ENCODE results near the gene EDA. TPM values are rescaled to one million over a fixed set of nuclear protein-coding genes. Genes with fewer than 3 reads are reported as not detected.

The EDA gene
- total and polyA plus RNA-seq, 8 donors = 2.2 to 4.6 (median 4.1) TPM

DNA sequence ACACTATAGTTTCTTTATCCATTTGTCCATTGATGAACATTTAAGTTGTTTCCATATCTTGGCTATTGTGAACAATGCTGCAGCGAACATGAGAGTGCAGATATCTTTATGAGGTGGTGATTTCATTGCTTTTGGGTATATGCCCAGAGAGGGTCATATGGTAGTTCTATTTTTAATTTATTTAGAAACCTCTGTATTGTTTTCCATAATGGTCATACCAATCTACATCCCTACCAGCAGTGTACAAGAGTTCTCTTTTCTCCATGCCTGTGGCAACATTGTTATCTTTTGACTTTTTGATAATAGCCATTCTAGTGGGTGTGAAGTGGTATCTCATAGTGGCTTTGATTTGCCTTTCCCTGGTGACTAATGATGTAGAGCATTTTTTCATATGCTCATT, 48.8 kb downstream of the EDA start:
- intact Hi-C loops (cut with DNase I) = no loop called here
- ATAC-seq (no peak), DNase-seq (no peak)
- H3K36me3 ChIP-seq = no peaks in the 10 kb centered on the region
- H3K27ac ChIP-seq = no peak overlapping the region
- TF ChIP-seq, protein P1, sequence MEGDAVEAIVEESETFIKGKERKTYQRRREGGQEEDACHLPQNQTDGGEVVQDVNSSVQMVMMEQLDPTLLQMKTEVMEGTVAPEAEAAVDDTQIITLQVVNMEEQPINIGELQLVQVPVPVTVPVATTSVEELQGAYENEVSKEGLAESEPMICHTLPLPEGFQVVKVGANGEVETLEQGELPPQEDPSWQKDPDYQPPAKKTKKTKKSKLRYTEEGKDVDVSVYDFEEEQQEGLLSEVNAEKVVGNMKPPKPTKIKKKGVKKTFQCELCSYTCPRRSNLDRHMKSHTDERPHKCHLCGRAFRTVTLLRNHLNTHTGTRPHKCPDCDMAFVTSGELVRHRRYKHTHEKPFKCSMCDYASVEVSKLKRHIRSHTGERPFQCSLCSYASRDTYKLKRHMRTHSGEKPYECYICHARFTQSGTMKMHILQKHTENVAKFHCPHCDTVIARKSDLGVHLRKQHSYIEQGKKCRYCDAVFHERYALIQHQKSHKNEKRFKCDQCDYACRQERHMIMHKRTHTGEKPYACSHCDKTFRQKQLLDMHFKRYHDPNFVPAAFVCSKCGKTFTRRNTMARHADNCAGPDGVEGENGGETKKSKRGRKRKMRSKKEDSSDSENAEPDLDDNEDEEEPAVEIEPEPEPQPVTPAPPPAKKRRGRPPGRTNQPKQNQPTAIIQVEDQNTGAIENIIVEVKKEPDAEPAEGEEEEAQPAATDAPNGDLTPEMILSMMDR (IDR thresholded peaks at IDR 0.05) = no peak
- no peaks in the 10 kb centered on the region for H3K4me1 ChIP-seq
- no peak overlapping the region for H3K4me3 ChIP-seq
- H3K9me3 ChIP-seq = peaks cover 0 to 3% of the 10 kb centered on the region in 2 donors
- no peaks in the 10 kb centered on the region for H3K27me3 ChIP-seq

GRCh38 chrX:69670001-69670555, 54.2 kb downstream of the EDA start:
- intact Hi-C loops (cut with DNase I) = no loop called here
- Histone ChIP-seq H3K9me3 (peaks cover 0 to 18% of the 10 kb centered on the region in 2 donors), H3K4me1 (no peaks in the 10 kb centered on the region), H3K27me3 (no peaks in the 10 kb centered on the region), H3K4me3 (no peak overlapping the region), H3K36me3 (no peaks in the 10 kb centered on the region), H3K27ac (no peak overlapping the region)
- TF ChIP-seq, protein P1 (IDR thresholded peaks at IDR 0.05) = no peak
- DNase-seq (no peak), ATAC-seq (no peak)

DNA sequence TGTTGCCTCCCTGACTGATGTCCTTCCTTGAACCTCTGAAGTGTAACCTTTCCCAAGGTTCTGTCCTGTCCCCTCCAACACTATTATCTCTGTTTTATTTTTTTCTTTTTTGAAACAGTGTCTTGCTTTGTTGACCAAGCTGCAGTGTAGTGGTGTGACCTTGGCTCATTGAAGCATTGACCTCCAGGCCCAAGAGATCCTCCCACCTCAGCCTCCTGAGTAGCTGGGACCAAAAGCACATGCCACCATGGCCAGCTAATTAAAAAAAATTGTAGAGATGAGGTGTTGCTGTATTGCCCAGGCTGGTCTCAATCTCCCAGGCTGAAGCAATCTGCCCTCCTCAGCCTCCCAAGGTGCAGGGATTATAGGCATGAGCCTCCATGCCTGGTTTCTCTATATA, 59.0 kb downstream of the EDA start:
- TF ChIP-seq, protein P1 (IDR thresholded peaks at IDR 0.05) = no peak
- H3K27me3 ChIP-seq = no peaks in the 10 kb centered on the region
- H3K4me3 ChIP-seq = no peak overlapping the region
- intact Hi-C loops (cut with DNase I) = no loop called here
- no peaks in the 10 kb centered on the region for H3K4me1 ChIP-seq
- no peak overlapping the region for H3K27ac ChIP-seq
- no peaks in the 10 kb centered on the region for H3K36me3 ChIP-seq
- DNase-seq = no peak
- H3K9me3 ChIP-seq = peaks cover 0 to 13% of the 10 kb centered on the region in 2 donors
- no peak for ATAC-seq

DNA sequence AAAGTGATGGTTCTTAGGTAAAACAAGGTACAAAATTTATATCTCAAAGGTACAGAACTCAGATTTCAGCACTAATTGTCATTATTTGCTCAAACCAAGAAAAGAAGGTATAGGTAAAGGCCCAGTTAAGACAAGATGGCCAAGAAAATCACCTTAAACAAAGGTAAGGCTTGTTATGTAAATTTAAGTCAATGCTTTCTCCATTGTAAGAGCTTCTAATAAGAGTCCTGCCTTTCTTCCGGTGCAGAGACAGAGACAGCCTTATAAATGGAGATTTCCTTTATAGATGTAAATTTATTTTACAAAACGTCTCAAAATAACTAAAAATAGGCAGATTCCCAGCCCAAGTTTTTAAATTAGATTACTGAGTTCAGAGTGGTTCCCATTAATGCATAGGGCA, 89.9 kb downstream of the EDA start:
- H3K27me3 ChIP-seq = no peaks in the 10 kb centered on the region
- TF ChIP-seq, protein P1 (IDR thresholded peaks at IDR 0.05) = no peak
- H3K9me3 ChIP-seq = no peaks in the 10 kb centered on the region
- no peaks in the 10 kb centered on the region for H3K36me3 ChIP-seq
- ATAC-seq = no peak
- no peaks in the 10 kb centered on the region for H3K4me1 ChIP-seq
- H3K4me3 ChIP-seq = no peak overlapping the region
- intact Hi-C loops (cut with DNase I) = no loop called here
- H3K27ac ChIP-seq = no peak overlapping the region
- no peak for DNase-seq

DNA sequence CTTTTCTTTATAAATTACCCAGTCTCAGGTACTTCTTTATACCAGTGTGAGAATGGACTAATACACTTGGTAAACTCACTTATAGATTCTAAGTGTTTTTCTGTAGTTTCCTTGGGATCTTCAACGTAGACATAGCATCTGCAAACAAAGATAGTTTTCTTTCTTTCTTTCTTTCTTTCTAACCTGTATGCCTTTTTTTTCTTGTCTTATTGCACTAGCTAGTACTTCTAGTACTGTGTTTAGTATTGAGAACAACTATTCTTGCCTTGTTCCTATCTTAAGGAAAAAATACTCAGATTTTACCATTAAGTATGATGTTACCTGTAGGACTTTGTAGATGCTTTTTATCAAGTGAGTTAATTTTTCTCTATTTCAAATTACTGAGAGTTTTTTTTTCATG, 102.2 kb downstream of the EDA start:
- Histone ChIP-seq H3K27me3 (no peaks in the 10 kb centered on the region), H3K4me1 (no peaks in the 10 kb centered on the region), H3K9me3 (peaks cover 0 to 22% of the 10 kb centered on the region in 2 donors), H3K4me3 (no peak overlapping the region), H3K36me3 (no peaks in the 10 kb centered on the region), H3K27ac (no peak overlapping the region)
- intact Hi-C loops (cut with DNase I) = no loop called here
- DNase-seq (no peak), ATAC-seq (no peak)
- TF ChIP-seq, protein P1 (IDR thresholded peaks at IDR 0.05) = no peak
